Amniotic epithelial cell (primary cell): ENCODE data around the gene SPSB1.
A peak's percentile ranks its signal among the peaks of the same experiment; 100 is the strongest.

Experiments used
- DNase-seq: peaks from one replicate; pipeline ENCODE4 v3.0.0-alpha.2; 2010; ENCODE audit warnings: low read depth

Gene SPSB1

DNA sequence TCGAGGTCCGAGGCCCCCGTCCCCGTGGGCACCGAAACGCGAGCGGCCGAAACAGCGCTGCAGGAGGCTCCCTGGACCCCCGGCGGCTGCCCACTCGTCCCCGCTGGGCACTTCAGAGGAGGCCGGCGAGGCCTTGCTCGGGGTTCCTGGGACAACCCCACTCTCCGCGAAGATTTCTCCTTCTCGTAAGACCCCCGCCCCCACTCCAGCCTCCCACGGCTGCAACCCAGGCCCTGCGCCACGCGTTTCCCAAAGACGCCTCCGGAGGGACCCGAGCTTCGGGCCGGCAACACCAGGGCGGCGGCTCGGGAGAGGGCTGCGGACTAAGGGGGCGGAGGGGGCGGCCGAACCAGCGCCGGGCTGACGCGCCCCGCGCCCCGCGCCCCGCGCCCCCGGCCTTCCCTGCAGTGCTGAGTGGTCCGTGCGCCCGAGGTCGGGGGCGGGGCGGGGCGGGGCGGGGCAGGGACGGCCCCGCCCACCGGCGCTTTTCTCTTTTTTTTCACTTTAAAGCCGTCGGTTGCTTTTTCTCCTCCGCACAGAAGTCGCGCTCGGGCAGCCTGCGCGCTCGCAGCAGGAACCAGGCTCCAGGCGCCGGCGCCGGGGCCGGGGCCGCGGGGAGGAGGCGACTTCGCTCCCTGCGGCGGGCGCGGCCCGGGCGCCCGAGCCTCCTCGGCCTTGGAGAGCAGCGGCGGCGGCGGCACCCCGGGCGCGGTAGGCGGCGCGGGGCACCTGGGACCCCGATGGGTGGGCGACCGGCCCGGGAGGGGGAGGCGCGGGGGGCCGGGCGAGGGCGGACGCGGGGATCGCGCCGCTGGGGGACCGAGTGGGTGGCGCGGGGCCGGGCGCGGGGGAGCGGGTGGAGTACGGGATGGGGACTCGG lies at the start of gene SPSB1:
Gene SPSB1, plus strand, starts transcription at position 534 of the 880 bp plus-strand sequence. CDS start 62,998 bp downstream, outside the sequence.
- DNase-seq, result peak; percentile 75

- no peak for DNase-seq
These were observed 49.5 kb upstream of the SPSB1 start for GRCh38 chr1:9243066-9243739.

DNA sequence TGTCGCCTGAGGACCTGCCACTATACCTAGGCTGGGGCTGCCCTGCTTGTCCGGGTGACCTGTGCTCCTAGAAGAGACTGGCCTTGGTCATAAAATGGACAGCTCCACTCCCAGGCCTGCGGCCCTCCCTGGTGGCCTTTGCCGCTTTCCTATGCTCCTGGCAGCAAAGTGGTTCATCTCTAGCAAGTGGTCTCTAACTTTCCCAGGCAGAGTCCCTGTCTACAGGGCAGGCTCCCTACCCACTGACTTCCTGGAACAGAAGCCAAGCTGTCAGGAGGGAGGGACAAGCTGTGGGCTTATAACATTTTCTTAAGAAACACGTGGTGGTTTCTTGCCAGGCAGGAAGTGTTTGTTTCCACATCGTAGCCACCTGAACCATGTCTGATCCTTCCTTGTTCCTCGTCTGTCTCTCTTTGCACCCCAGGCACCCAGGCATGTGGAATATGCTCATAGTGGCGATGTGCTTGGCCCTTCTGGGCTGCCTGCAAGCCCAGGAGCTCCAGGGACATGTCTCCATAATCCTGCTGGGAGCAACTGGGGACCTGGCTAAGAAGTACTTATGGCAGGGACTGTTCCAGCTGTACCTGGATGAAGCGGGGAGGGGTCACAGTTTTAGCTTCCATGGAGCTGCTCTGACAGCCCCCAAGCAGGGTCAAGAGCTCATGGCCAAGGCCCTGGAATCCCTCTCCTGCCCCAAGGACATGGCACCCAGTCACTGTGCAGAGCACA lies 48.0 kb upstream of the SPSB1 start:
- peak; percentile 74 for DNase-seq

- no peak for DNase-seq
These were observed 47.5 kb upstream of the SPSB1 start for GRCh38 chr1:9245230-9245619.

- no peak for DNase-seq
These were observed 47.0 kb upstream of the SPSB1 start for GRCh38 chr1:9245661-9246060.

DNA sequence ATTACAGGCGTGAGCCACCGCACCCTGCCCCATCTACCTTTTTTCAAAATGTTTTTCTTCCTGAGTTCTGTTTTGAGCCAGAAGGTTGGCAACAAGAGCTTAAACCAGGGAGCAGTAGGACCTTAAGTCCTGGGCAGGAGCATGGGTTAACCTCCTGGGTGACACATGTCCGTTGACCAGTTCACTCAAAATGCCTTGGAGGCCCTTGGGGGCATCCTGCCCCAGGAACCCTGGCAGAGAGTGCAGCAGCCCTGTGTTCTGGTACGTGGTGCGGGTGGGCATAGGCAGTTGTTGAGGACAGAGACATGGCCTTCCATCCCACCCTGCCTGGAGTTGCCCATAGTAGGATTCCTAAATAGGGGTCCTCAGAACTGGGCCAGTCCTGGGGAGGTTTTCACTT lies 46.5 kb upstream of the SPSB1 start:
- no peak for DNase-seq

DNA sequence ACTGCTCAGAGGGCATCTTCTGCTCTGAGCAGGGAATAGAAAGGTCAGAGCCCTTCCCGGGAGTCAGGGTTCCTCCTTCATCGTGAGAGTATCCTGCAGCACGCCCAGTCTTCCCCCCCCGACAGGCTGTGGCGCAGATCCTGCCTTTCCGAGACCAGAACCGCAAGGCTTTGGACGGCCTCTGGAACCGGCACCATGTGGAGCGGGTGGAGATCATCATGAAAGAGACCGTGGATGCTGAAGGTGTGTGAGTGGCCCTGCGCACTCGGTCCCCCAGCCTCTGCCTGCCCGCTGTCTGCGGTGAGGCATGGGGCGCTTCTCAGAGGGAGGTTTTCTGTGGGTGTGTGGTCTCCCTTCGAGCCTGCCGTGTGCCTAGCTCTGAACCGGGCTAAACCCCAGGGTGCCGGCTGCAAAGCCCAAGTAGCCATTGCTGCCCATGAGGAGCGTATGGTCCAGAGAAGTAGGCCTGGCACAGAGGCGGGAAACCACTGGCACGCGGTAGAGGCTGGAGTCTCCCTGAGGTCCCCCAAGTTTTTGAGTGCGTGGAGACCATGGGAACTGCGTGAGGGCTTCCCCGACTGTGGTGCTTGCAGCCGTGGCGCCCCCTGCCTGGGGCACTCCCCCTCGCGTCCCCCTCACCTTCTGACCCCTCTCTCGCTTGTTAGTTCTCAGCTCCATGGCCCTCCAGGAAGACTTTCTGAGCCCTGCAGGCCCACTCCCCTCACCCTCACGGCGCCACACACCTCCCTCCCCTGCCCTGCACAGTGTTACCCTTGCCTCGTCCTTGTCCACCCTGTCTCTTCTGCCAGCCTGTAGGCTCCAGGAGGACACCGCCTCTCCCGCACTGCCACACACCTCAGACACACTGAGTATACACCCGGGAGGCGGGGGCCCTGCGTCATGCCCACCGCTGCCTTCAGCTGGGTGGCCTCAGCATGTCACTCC lies 45.6 kb upstream of the SPSB1 start:
- DNase-seq, result no peak

DNA sequence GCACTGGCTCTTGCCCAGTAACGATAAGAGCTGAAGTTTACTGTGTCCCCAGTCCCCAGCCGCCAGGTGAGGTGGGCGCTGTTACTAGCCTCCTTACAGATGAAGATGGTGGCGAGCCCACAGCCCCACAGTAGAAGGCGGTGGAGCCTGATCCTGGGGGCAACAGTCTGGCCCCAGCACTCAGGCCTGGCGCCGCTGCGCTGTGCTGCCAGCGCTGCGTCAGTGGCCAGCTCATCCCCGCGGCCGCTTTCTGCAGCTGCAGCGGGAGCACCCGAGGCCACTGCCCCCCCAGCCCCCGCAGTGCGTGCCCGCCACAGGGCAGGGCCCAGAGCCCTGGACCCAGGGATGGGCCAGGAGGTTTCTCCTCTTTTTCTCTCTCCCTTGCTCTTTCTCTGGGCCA lies 44.8 kb upstream of the SPSB1 start:
- DNase-seq, result no peak

- DNase-seq, result no peak
These were observed 44.1 kb upstream of the SPSB1 start for GRCh38 chr1:9248341-9249262.

GRCh38 chr1:9249263-9249533 lies 43.5 kb upstream of the SPSB1 start:
- no peak for DNase-seq

DNA sequence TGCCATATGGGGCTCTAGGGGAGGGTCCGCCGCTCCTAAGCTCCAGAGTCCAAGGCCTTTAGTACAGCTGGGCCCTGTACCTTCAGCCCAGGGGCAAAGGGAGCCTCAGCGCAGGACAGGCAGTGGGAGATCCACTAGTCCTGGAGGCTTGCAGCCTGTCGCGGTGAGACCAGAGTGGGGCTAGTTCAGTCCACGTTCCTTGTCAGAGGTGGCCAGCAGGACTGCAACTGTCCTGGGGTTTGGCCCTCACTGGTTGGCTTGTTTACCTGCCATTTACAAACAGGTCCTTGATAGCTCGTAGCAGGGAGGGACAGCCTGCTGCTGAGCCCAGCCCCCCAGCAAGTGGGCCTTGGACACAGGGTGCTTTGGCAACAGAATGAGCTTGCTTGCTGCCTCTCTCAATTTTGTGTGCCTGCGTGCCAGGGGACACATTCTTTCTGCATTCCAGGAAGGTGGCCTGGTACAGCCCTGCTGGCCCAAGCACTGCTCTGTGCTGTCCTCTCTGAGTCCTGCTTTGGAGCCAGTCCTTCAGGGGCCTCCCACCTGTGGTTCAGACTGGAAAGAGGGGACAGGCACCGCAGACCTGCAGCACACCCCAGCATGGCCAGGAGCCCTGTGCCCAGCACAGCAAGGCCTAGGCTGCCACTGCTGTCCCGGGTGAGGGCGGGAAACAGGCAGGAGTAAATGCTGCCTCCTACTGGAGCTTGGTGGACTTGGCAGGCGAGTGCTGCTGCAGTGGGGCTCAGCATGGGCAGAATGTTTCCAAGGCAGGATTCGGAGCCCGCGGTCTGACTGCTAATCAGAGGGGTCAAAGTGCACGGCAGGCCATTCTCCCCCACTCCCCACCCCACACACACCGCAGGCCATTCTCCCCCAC lies 42.9 kb upstream of the SPSB1 start:
- DNase-seq, result no peak

DNA sequence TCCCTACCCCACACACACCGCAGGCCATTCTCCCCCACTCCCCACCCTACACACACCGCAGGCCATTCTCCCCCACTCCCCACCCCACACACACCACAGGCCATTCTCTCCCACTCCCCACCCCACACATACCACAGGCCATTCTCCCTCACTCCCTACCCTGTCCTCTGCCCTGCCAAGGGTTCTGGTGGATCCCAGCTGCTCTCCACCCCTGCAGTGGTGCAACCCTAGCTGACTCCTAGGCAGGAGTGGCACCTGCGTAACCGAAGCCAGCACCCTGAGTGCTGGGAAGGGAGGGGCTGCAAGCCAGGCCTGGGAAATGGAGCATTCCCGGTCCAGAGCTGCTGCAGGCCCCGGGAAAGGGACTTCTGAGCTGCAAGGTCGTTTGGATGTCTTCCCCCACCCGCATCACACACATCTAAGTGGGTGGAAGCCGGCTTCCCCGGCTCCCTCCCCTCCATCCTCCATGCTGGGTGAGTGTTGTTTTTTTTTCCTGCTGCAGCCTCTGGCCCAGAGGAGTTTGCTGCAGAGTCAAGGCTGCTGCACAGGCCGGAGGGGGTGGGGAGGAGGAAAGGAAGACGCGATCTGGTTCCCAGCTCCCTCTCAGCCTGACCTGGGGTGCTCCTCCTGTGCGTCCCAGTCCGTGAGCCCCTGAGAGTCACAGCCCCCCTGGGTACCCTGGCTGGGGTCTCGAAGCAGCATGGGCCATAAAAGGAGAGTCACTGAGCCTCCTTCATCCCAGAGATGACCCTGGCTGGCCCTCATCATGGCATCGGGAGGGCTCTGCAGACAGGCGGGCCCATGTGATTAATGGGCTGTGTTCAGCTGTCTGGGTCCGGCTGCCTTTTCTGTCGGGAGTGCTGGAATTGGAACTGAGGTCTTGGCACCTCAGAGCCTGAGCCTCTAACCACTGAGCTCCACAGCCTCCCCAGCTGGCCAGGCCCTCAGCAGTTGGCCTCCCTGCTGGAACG lies 42.0 kb upstream of the SPSB1 start:
- peak; percentile 96 for DNase-seq

- DNase-seq, result no peak
These were observed 41.2 kb upstream of the SPSB1 start for GRCh38 chr1:9251501-9251900.

DNA sequence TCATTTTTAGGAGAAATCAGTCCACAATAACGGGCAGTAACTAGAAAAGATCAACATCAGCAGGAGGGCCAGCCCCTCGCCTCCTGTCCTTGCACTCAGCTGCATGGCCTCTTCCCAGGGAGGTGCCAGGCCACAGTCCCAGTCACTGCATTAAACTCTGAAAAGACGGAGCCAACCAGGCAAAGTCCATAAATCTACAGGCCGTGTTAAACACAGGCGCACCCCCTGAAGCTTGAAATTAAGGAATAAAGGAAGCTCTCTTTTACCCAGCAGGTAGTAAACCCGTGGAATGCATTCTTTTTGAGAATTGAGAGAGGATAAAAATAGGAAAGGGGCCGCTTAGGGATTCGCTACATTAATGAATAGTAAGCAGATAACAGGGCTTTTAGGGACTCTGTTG lies 39.7 kb upstream of the SPSB1 start:
- no peak for DNase-seq

DNA sequence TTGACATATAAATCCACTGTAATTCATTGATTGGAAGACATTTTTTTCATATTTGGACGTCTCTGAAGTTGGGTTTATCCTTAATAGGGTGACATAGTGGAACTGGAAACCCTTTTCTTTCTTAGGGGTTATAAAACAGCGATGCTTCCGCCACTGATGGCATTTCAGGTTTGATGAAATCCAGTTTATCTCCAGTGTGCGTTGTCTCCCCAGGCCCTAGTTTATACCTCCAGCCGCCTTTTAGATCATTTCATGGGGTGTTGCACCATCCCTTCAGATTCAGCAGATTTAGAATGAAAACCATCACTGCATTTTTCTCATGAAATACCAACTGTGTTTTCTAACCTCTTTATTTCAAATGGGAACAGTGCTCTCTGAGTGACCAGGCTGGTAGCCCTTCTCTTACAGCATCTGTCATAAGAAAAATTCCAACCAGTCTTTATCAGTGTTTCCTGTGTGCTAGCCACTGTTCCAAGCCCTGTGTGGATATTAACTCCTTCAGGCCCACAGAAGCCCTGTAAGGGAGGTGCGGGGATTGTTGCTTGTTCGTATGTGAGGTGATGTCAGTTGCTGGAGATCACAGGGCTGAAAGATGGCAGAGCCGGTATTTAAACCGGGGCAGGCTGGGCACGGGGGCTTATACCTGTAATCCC lies 39.1 kb upstream of the SPSB1 start:
- DNase-seq, result peak; percentile 90

GRCh38 chr1:9256332-9256731 lies 36.4 kb upstream of the SPSB1 start:
- no peak for DNase-seq

GRCh38 chr1:9257851-9258250 lies 34.8 kb upstream of the SPSB1 start:
- no peak for DNase-seq

GRCh38 chr1:9258629-9259028 lies 34.1 kb upstream of the SPSB1 start:
- DNase-seq, result no peak
